Measurements from ENCODE around the gene RSU1. TPM values are rescaled to one million over a fixed set of nuclear protein-coding genes. Genes with fewer than 3 reads are reported as not detected.

Gene RSU1
- polyA plus RNA-seq, 3 donors from 2014 or later: 150 to 248 (median 181) TPM

DNA sequence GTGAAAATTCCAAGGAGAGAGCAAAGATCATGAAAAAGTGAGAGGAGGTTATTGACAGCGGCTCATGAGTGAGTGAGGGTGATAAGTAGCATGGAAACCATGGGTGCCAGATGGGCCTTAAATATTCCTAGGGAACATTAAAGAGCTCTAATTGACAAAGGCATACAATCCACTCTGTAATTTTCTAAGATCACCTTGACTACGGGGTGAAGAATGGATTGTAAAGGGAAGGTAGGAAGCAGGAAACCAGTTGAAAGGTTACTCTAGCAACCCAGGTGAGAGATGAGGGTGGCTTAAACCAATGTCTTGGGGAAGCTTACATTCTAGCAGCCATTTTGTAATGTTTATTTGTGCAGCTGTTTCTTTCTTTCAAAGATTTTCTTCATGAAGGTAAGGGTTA lies 75.7 kb downstream of the RSU1 start:
- no peak overlapping the region for H3K4me3 Mint-ChIP-seq
- no peak for DNase-seq
- peaks cover 0 to 15% (median 6%) of the 10 kb centered on the region in 6 donors for H3K9me3 Mint-ChIP-seq
- no peak overlapping the region for H3K27ac Mint-ChIP-seq
- H3K4me1 Mint-ChIP-seq: peaks cover 2 to 16% of the 10 kb centered on the region in 2 donors
- H3K27me3 Mint-ChIP-seq (ENCODE audit: low read depth in 3 of 3): peaks cover 0 to 4% (median 0%) of the 10 kb centered on the region in 3 donors
- peaks cover 24 to 34% (median 31%) of the 10 kb centered on the region in 3 donors for H3K36me3 Mint-ChIP-seq

DNA sequence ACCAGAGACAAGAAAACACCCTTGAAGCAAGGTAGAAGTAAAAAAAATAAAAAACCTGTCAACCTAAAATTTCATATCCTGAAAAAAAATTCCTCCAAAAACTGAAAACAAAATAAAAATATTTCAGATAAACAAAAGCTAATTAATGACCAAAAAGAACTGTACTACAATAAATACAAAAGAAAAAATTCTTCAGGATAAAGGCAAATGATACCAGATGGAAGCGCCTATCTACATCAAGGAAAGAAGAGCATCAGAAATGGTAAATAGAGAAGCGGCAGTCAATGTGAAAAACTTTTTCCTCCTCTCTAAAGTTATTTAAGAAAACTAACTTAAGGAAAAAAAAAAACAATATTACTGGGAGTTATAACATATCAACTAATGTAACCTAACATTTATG lies 79.8 kb downstream of the RSU1 start:
- H3K27ac Mint-ChIP-seq: no peak overlapping the region
- H3K36me3 Mint-ChIP-seq: peaks cover 52 to 62% (median 59%) of the 10 kb centered on the region in 3 donors
- peaks cover under 1 to 25% of the 10 kb centered on the region in 2 donors for H3K4me1 Mint-ChIP-seq
- H3K4me3 Mint-ChIP-seq: no peak overlapping the region
- H3K9me3 Mint-ChIP-seq: peaks cover 0 to 22% (median 9%) of the 10 kb centered on the region in 6 donors
- peaks cover 0 to 2% (median 0%) of the 10 kb centered on the region in 3 donors for H3K27me3 Mint-ChIP-seq (ENCODE audit: low read depth in 3 of 3)
- no peak for DNase-seq

DNA sequence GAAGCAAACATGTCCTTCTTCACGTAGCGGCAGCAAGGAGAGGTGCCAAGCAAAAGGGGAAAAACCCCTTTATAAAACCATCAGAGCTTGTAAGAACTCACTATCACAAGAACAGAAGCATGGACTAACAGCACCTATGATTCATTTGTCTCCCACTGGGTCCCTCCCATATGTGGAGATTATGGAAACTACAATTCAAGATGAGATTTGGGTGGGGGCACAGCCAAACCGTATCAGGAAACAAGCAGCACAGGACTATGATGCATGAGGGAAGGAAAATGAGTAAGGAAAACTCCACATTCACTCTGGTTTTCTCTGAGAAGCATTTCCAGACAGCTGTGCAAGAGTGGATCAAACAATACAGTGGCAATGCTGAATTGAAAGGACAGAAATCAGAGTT lies 81.6 kb downstream of the RSU1 start:
- Mint-ChIP-seq H3K9me3 (peaks cover 0 to 22% (median 9%) of the 10 kb centered on the region in 6 donors), H3K27me3 (ENCODE audit: low read depth in 3 of 3) (peaks cover 0 to 2% (median 0%) of the 10 kb centered on the region in 3 donors), H3K4me3 (no peak overlapping the region), H3K27ac (no peak overlapping the region), H3K36me3 (peaks cover 53 to 65% (median 58%) of the 10 kb centered on the region in 3 donors), H3K4me1 (peaks cover 5 to 23% of the 10 kb centered on the region in 2 donors)
- DNase-seq: no peak

DNA sequence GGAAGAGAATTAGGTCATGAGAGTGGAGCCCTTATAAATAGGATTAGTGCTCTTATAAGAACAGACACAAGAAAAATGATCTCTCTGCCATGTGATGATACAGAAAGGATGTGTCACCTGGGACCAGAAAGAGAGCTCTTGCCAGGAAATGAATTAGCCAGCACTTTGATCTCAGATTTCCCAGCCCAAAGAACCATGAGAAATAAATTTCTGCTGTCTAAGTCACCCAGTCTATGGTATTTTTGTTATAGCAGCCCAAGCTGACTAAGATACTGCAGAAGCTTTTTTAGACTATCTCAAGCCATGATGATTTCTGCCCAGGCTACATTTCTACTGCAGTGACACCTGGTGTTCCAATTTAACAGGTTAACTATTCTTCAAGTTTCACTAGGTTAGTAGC lies 84.8 kb downstream of the RSU1 start:
- Mint-ChIP-seq H3K36me3 (peaks cover 63 to 74% (median 66%) of the 10 kb centered on the region in 3 donors), H3K9me3 (peaks cover 0 to 16% (median 6%) of the 10 kb centered on the region in 6 donors), H3K27me3 (ENCODE audit: low read depth in 3 of 3) (peaks cover 0 to 2% (median 0%) of the 10 kb centered on the region in 3 donors), H3K4me3 (no peak overlapping the region), H3K4me1 (peaks cover 22 to 34% of the 10 kb centered on the region in 2 donors), H3K27ac (peak overlapping the region in 1 of 6 donors; percentile 47)
- DNase-seq: no peak

DNA sequence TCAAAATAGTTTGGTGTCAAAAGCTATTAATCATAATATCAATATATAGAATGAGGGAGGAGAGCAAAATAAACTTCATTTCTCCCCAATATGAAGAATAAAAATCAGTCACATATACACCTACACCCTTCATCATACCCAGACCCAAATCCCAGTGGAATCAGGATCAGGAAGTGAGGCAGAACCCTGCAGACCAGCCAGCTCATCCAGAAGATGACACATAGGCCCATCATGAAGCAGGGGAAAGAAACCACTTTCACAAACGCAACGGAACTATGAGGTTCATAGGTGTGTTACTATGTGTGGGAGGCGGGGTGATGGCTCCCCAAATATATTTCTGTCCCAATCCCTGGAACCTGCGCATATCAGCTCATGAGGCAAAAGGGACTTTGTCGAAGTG lies 89.0 kb downstream of the RSU1 start:
- Mint-ChIP-seq H3K27me3 (ENCODE audit: low read depth in 3 of 3) (peaks cover 0 to 2% (median 0%) of the 10 kb centered on the region in 3 donors), H3K4me3 (no peak overlapping the region), H3K4me1 (peaks cover 25 to 37% of the 10 kb centered on the region in 2 donors), H3K36me3 (peaks cover 34 to 51% (median 44%) of the 10 kb centered on the region in 3 donors), H3K9me3 (no peaks in the 10 kb centered on the region), H3K27ac (no peak overlapping the region)
- DNase-seq: no peak

DNA sequence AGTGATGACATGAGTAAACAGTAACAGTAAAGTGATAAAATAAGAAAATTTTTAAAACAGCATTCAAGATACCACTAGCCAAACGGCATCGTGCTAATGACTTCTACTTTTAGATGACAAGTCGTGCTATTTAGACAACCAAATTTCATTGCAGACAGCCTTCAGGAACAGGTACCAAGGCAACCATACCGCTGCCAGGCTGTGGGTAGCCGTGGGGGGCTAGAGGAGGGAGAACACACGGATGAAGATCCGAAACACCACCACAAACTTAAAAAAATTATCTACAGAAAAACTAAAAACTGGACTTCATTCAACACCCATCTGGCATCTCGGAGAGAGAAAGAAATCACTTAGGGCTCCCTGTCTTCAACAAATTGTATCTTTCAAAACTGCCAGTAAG lies 89.6 kb downstream of the RSU1 start:
- peaks cover 34 to 51% (median 47%) of the 10 kb centered on the region in 3 donors for H3K36me3 Mint-ChIP-seq
- H3K4me3 Mint-ChIP-seq: no peak overlapping the region
- peaks cover 0 to 2% (median 0%) of the 10 kb centered on the region in 3 donors for H3K27me3 Mint-ChIP-seq (ENCODE audit: low read depth in 3 of 3)
- peaks cover 25 to 37% of the 10 kb centered on the region in 2 donors for H3K4me1 Mint-ChIP-seq
- H3K27ac Mint-ChIP-seq: no peak overlapping the region
- no peak for DNase-seq
- H3K9me3 Mint-ChIP-seq: no peaks in the 10 kb centered on the region

DNA sequence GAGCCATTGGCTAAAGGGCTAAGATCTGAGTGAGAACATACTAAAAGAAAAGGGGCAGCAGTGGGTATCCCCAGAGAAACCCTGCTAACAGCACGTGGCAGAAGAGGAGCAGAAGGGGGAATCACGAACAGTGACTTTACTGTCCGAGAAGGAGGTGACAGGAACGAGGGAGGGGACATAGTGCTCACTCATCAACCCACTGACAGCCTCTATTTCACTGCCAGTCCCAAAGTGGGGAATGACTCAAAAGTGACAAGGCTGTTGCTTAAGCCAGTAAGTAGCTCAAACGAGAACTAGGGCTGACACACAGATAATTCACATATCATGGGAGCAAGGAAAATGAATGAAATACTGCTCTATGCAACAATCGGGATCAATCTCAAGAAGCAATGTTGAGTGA lies 92.7 kb downstream of the RSU1 start:
- H3K9me3 Mint-ChIP-seq: no peaks in the 10 kb centered on the region
- no peak for DNase-seq
- peaks cover 37 to 56% (median 52%) of the 10 kb centered on the region in 3 donors for H3K36me3 Mint-ChIP-seq
- peaks cover 0 to 2% (median 0%) of the 10 kb centered on the region in 3 donors for H3K27me3 Mint-ChIP-seq (ENCODE audit: low read depth in 3 of 3)
- H3K4me1 Mint-ChIP-seq: peaks cover 11 to 24% of the 10 kb centered on the region in 2 donors
- H3K27ac Mint-ChIP-seq: no peak overlapping the region
- H3K4me3 Mint-ChIP-seq: no peak overlapping the region

DNA sequence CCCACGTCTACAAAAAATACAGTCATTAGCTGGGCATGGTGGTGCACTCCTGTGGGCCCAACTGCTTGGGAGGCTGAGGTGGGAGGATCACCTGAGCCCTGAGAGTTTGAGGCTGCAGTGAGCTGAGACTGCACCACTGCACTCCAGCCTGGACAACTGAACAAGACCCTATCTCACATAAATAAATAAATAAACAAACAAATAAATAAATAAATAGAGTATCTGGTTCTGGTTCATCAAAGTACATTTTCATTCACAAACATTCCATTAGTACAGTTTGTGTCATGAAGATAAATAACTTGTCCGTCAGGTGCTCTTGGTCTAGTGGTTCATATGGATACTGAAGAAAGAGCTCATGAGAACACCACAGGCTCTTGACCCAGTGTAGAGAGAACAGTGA lies 96.4 kb downstream of the RSU1 start:
- Mint-ChIP-seq H3K36me3 (peaks cover 20 to 45% (median 40%) of the 10 kb centered on the region in 3 donors), H3K4me3 (no peak overlapping the region), H3K27me3 (ENCODE audit: low read depth in 3 of 3) (no peaks in the 10 kb centered on the region), H3K4me1 (peaks cover 0 to 13% of the 10 kb centered on the region in 2 donors), H3K9me3 (no peaks in the 10 kb centered on the region), H3K27ac (no peak overlapping the region)
- DNase-seq: no peak

DNA sequence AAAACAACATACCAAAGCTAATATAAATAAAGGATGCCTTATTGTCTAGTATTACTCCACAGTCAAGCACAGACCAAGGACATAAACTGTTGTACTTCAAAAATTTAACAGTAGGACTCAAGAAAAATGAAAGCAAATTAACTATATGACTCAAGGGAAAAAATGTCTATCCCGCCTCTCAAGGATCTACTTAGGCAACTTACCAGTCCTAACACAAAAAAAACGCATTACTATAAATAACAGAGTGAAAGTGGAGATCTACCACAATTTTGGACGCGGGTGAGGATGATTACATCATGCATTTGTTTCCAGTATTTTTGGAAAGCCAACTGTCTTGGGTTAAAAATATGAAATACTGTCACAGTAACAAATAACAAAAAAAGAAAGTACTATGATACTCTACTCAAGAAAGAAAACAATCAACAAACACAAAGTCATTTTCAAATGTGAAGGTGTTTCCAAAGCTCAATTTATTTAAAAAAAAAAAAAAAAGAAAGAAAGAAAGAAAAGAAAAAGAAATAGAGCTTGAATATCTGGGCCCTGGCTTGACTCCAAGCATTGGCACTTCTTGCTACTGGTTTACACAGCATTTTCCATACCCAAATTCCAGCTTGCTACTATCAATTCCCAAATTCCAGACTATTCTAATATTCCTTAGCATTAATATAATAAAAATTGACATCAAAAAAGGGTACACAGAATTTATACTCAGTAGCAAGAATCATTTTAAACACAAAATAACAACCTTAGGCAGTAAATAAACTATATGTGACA lies 99.4 kb downstream of the RSU1 start:
- peaks cover 42 to 67% (median 59%) of the 10 kb centered on the region in 3 donors for H3K36me3 Mint-ChIP-seq
- H3K27ac Mint-ChIP-seq: no peak overlapping the region
- no peak overlapping the region for H3K4me3 Mint-ChIP-seq
- DNase-seq: no peak
- peaks cover 0 to 9% of the 10 kb centered on the region in 2 donors for H3K4me1 Mint-ChIP-seq
- H3K9me3 Mint-ChIP-seq: peaks cover 14 to 28% (median 17%) of the 10 kb centered on the region in 6 donors
- H3K27me3 Mint-ChIP-seq (ENCODE audit: low read depth in 3 of 3): no peaks in the 10 kb centered on the region

DNA sequence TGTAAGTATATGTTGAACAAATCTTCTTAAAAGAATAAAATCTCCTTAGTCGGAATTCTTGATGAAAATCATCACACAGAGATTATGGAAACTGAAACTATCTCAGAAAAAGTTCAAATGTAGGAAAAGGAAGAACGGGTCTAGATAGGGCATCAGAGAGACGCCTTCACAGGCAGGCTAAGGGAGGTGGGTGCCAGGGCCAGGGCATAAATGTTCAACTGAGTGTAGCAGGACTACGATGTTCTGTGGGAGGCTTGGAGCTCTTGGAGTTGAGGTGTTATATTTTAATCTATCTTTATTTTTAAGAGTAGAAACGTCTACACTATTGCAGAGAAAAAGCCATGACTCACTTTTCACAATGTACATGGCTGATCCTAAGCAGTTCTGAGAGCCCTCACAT lies 101.2 kb downstream of the RSU1 start:
- peaks cover 40 to 62% (median 62%) of the 10 kb centered on the region in 3 donors for H3K36me3 Mint-ChIP-seq
- no peaks in the 10 kb centered on the region for H3K27me3 Mint-ChIP-seq (ENCODE audit: low read depth in 3 of 3)
- H3K4me1 Mint-ChIP-seq: peaks cover 0 to 9% of the 10 kb centered on the region in 2 donors
- H3K4me3 Mint-ChIP-seq: no peak overlapping the region
- no peak for DNase-seq
- peaks cover 19 to 46% (median 29%) of the 10 kb centered on the region in 6 donors for H3K9me3 Mint-ChIP-seq
- no peak overlapping the region for H3K27ac Mint-ChIP-seq

DNA sequence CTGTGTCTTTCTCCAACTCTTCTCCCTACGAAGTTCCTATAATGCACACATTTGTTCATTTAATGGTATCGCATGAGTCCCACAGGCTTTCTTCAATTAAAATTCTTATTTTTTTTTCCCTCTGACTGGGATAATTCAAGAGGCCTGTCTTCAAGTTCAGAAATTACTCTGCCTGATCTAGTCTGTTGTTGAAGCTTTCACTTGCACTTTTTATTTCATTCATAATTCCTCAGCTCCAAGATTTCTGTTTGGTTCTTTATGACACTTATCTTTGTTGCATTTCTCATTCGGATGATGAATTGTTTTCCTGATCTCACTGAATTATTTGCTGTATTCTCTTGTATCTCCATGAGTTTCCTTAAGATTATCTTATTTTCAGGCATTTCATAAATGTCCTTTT lies 103.9 kb downstream of the RSU1 start:
- Mint-ChIP-seq H3K9me3 (peaks cover 19 to 52% (median 33%) of the 10 kb centered on the region in 6 donors), H3K4me3 (no peak overlapping the region), H3K27ac (no peak overlapping the region), H3K36me3 (peaks cover 30 to 51% (median 48%) of the 10 kb centered on the region in 3 donors), H3K4me1 (no peaks in the 10 kb centered on the region), H3K27me3 (ENCODE audit: low read depth in 3 of 3) (no peaks in the 10 kb centered on the region)
- no peak for DNase-seq

DNA sequence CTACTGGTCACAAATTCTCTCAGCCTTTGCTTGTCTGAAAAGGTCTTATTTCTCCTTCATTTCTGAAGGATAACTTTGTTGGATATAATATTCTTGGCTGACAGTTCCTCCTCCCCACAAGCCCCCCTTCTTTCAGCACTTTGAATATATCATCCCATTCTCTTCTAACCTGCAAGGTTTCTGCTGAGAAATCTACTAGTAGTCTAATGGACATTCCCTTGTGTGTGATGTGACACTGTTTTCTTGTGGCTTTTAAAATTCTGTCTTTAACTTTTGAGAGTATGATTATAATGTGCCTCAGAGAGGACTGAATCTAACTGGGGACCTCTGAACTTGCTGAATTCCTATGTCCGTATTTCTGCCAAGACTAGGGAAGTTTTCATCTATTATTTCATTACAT lies 104.3 kb downstream of the RSU1 start:
- no peak overlapping the region for H3K4me3 Mint-ChIP-seq
- H3K36me3 Mint-ChIP-seq: peaks cover 30 to 51% (median 48%) of the 10 kb centered on the region in 3 donors
- no peak overlapping the region for H3K27ac Mint-ChIP-seq
- H3K27me3 Mint-ChIP-seq (ENCODE audit: low read depth in 3 of 3): no peaks in the 10 kb centered on the region
- no peaks in the 10 kb centered on the region for H3K4me1 Mint-ChIP-seq
- H3K9me3 Mint-ChIP-seq: peaks cover 19 to 52% (median 33%) of the 10 kb centered on the region in 6 donors
- DNase-seq: no peak

DNA sequence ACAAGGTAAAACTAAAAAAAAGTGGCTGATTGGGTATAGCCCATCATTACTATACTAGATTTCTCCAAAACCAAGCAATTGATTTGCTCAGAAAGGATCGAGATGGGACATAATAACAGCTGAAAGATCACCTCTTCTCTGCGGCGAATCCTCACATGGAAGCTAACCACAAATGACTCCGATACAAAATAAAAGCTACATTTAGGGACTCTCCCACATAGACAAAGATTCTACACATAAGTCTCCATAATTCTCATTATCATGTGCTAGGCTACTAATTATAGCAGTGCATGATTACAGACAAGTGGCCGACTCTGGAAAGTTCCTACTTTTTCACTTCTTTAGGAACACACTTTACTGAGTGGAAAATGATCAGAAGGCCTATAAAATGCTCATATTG lies 116.9 kb downstream of the RSU1 start:
- Mint-ChIP-seq H3K36me3 (peaks cover 3 to 4% (median 4%) of the 10 kb centered on the region in 3 donors), H3K27ac (no peak overlapping the region), H3K4me3 (no peak overlapping the region), H3K4me1 (no peaks in the 10 kb centered on the region), H3K9me3 (no peaks in the 10 kb centered on the region), H3K27me3 (ENCODE audit: low read depth in 3 of 3) (peaks cover 0 to 2% (median 0%) of the 10 kb centered on the region in 3 donors)
- DNase-seq: no peak

DNA sequence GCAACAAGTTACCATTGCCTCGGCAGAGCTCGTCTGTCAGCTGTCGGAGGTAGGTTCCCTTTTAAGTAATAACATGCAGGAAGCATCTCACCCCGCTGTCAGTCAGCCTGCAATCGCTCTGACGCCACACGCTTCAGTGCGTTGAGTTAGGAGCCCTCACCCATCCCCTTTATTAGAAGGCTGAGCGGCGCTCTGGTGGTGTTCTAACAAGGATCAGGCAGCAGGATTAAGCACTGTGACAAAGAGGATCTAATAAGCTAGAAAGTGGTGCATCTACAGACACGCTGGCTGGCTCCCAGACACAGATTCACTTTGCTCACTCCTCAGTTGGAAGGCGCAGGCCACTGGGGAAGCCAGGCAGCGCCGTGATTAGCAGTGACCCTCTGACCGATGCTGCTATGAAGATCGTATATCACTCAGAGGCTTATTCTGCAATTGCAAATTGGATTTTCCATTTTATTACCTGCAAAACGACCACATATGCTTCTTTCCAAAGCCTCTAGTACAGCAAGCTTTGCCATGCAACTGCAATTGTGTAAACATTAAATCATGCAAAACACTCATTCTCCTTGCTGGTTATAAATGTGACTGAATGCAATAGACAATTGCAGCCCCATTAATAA lies 117.7 kb downstream of the RSU1 start:
- H3K27ac Mint-ChIP-seq: no peak overlapping the region
- no peaks in the 10 kb centered on the region for H3K4me1 Mint-ChIP-seq
- no peak for DNase-seq
- peaks cover 0 to 2% (median 0%) of the 10 kb centered on the region in 3 donors for H3K27me3 Mint-ChIP-seq (ENCODE audit: low read depth in 3 of 3)
- no peak overlapping the region for H3K4me3 Mint-ChIP-seq
- no peaks in the 10 kb centered on the region for H3K9me3 Mint-ChIP-seq
- H3K36me3 Mint-ChIP-seq: peaks cover 3 to 10% (median 4%) of the 10 kb centered on the region in 3 donors

Data from immature natural killer cell (primary cell).